ENCODE data around the gene HYDIN. TPM values are rescaled to one million over a fixed set of nuclear protein-coding genes. Genes with fewer than 3 reads are reported as not detected.
"Not testable (repeated sequence)": the region's sequence is repeated elsewhere in the genome, so short reads cannot be mapped to it uniquely, and the experiment has no call there.

Gene HYDIN
- total and polyA plus RNA-seq, 2 experiments from 2014 or later = 3.1 to 7.7 TPM

GRCh38 chr16:70954922-70955321 is 275.6 kb downstream of the HYDIN start:
- not testable (repeated sequence) for H3K27me3 ChIP-seq (ENCODE audit: insufficient read depth); H3K9me2 ChIP-seq (ENCODE audit: insufficient read depth); H3K4me3 Mint-ChIP-seq; H3K9me3 Mint-ChIP-seq; H3K4me1 Mint-ChIP-seq; H3F3A ChIP-seq (replicated peaks; ENCODE audit: low read depth); H3K27ac Mint-ChIP-seq; H3K4me3 ChIP-seq; H4K20me1 ChIP-seq (replicated peaks; ENCODE audit: insufficient read depth); H3K27me3 Mint-ChIP-seq (ENCODE audit: insufficient read depth, low read depth, poor library complexity); H3K36me3 Mint-ChIP-seq (ENCODE audit: low read depth); DNase-seq (ENCODE audit: low spot score); H3K27ac ChIP-seq (ENCODE audit: low read depth); H3K4me2 ChIP-seq; H3K79me2 ChIP-seq (replicated peaks; ENCODE audit: insufficient read depth); H3K36me3 ChIP-seq (ENCODE audit: insufficient read depth); H2AFZ ChIP-seq; H3K4me1 ChIP-seq (ENCODE audit: insufficient read depth)
- TF ChIP-seq CTCF (conservative IDR thresholded peaks at IDR 0.05; ENCODE audit: low read depth in 2 of 2) = peak; percentile 46 to 47
- ATAC-seq = peak; percentile 61

- not testable (repeated sequence) for H3K27me3 ChIP-seq (ENCODE audit: insufficient read depth); H4K20me1 ChIP-seq (replicated peaks; ENCODE audit: insufficient read depth); H3K4me3 ChIP-seq; DNase-seq (ENCODE audit: low spot score); H3F3A ChIP-seq (replicated peaks; ENCODE audit: low read depth); H2AFZ ChIP-seq; H3K36me3 ChIP-seq (ENCODE audit: insufficient read depth); H3K27me3 Mint-ChIP-seq (ENCODE audit: insufficient read depth, low read depth, poor library complexity); H3K79me2 ChIP-seq (replicated peaks; ENCODE audit: insufficient read depth); ATAC-seq; H3K4me3 Mint-ChIP-seq; H3K27ac ChIP-seq (ENCODE audit: low read depth); H3K9me3 Mint-ChIP-seq; H3K27ac Mint-ChIP-seq; H3K4me1 Mint-ChIP-seq; H3K4me2 ChIP-seq; H3K36me3 Mint-ChIP-seq (ENCODE audit: low read depth); H3K4me1 ChIP-seq (ENCODE audit: insufficient read depth); H3K9me2 ChIP-seq (ENCODE audit: insufficient read depth)
These were observed 276.7 kb downstream of the HYDIN start for GRCh38 chr16:70953824-70954223.

- H3K36me3 ChIP-seq (ENCODE audit: insufficient read depth); H3K4me3 Mint-ChIP-seq; H3K27ac ChIP-seq (ENCODE audit: low read depth); H3K27me3 Mint-ChIP-seq (ENCODE audit: insufficient read depth, low read depth, poor library complexity); H3K36me3 Mint-ChIP-seq (ENCODE audit: low read depth); H3K4me3 ChIP-seq; H3K27me3 ChIP-seq (ENCODE audit: insufficient read depth); H3F3A ChIP-seq (replicated peaks; ENCODE audit: low read depth); H3K4me2 ChIP-seq; H3K9me3 Mint-ChIP-seq; H3K4me1 Mint-ChIP-seq; H4K20me1 ChIP-seq (replicated peaks; ENCODE audit: insufficient read depth); H3K27ac Mint-ChIP-seq; H3K9me2 ChIP-seq (ENCODE audit: insufficient read depth); H3K79me2 ChIP-seq (replicated peaks; ENCODE audit: insufficient read depth); ATAC-seq: not testable (repeated sequence)
- Histone ChIP-seq H3K4me1 (ENCODE audit: insufficient read depth) (peaks cover 11% of the 10 kb centered on the region; the same call in 1 of the 2 replicates), H2AFZ (peak overlapping the region; percentile 72; the same call in 1 of the 2 replicates)
- peak; percentile 0 for DNase-seq (ENCODE audit: low spot score)
These were observed 287.0 kb downstream of the HYDIN start for GRCh38 chr16:70943551-70943950.

GRCh38 chr16:70939690-70940359 is 290.7 kb downstream of the HYDIN start:
- not testable (repeated sequence) for H2AFZ ChIP-seq; H3K4me3 ChIP-seq; H3K9me3 Mint-ChIP-seq; H3K4me1 Mint-ChIP-seq; H3K27me3 ChIP-seq (ENCODE audit: insufficient read depth); H3K36me3 Mint-ChIP-seq (ENCODE audit: low read depth); H3K27ac ChIP-seq (ENCODE audit: low read depth); H3K4me3 Mint-ChIP-seq; ATAC-seq; H3F3A ChIP-seq (replicated peaks; ENCODE audit: low read depth); H3K27ac Mint-ChIP-seq; H3K4me1 ChIP-seq (ENCODE audit: insufficient read depth); DNase-seq (ENCODE audit: low spot score); H4K20me1 ChIP-seq (replicated peaks; ENCODE audit: insufficient read depth); H3K36me3 ChIP-seq (ENCODE audit: insufficient read depth); H3K9me2 ChIP-seq (ENCODE audit: insufficient read depth); H3K4me2 ChIP-seq; H3K27me3 Mint-ChIP-seq (ENCODE audit: insufficient read depth, low read depth, poor library complexity); H3K79me2 ChIP-seq (replicated peaks; ENCODE audit: insufficient read depth)

- not testable (repeated sequence) for H3K9me2 ChIP-seq (ENCODE audit: insufficient read depth); H3K4me1 ChIP-seq (ENCODE audit: insufficient read depth); H2AFZ ChIP-seq; H4K20me1 ChIP-seq (replicated peaks; ENCODE audit: insufficient read depth); H3K27ac Mint-ChIP-seq; H3F3A ChIP-seq (replicated peaks; ENCODE audit: low read depth); H3K4me3 Mint-ChIP-seq; DNase-seq (ENCODE audit: low spot score); H3K36me3 Mint-ChIP-seq (ENCODE audit: low read depth); H3K4me1 Mint-ChIP-seq; H3K27ac ChIP-seq (ENCODE audit: low read depth); H3K4me3 ChIP-seq; H3K4me2 ChIP-seq; H3K27me3 ChIP-seq (ENCODE audit: insufficient read depth); ATAC-seq; H3K9me3 Mint-ChIP-seq; H3K79me2 ChIP-seq (replicated peaks; ENCODE audit: insufficient read depth); H3K27me3 Mint-ChIP-seq (ENCODE audit: insufficient read depth, low read depth, poor library complexity); H3K36me3 ChIP-seq (ENCODE audit: insufficient read depth)
These were observed 293.6 kb downstream of the HYDIN start for GRCh38 chr16:70936781-70937525.

GRCh38 chr16:70935325-70935724 is 295.2 kb downstream of the HYDIN start:
- not testable (repeated sequence) for H3K4me3 Mint-ChIP-seq; H3K27ac Mint-ChIP-seq; H3K27ac ChIP-seq (ENCODE audit: low read depth); ATAC-seq; H2AFZ ChIP-seq; H4K20me1 ChIP-seq (replicated peaks; ENCODE audit: insufficient read depth); H3K4me3 ChIP-seq; H3K4me1 ChIP-seq (ENCODE audit: insufficient read depth); H3K9me2 ChIP-seq (ENCODE audit: insufficient read depth); H3K4me1 Mint-ChIP-seq; H3K27me3 Mint-ChIP-seq (ENCODE audit: insufficient read depth, low read depth, poor library complexity); H3K27me3 ChIP-seq (ENCODE audit: insufficient read depth); H3K9me3 Mint-ChIP-seq; H3K79me2 ChIP-seq (replicated peaks; ENCODE audit: insufficient read depth); H3K36me3 Mint-ChIP-seq (ENCODE audit: low read depth); DNase-seq (ENCODE audit: low spot score); H3K36me3 ChIP-seq (ENCODE audit: insufficient read depth); H3K4me2 ChIP-seq; H3F3A ChIP-seq (replicated peaks; ENCODE audit: low read depth)

Data from GM23338 (cell line).